ENCODE results near the gene MEIKIN. TPM values are rescaled to one million over a fixed set of nuclear protein-coding genes. Genes with fewer than 3 reads are reported as not detected.

MEIKIN gene
- total RNA-seq, 1 experiment from 2014 or later = not detected

DNA sequence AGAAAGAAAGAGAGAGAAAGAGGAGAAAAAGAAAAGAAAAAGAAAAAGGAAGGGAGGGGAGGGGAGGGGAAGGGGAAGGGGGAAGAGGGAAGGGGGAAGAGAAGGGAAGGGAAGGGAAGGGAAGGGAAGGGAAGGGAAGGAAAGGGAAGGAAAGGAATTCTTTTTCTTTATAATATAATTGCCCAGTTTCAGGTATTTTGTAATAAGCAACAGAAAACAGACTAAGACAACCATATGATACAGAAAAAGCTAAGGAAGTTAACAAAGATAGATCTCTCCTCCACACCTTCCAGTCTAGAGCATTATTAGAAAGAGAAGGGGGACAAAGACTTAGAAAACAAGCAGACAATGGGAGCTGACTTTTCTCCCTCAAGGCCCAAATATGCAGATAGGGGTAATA is 31.0 kb downstream of the MEIKIN start:
- intact Hi-C loops (cut with micrococcal nuclease; ENCODE audit: unreplicated experiment) = no loop called here
- Histone ChIP-seq H3K4me3 (ENCODE audit: low read depth in 2 of 2, low read length in 2 of 2) (no peak overlapping the region), H3K27me3 (ENCODE audit: control insufficient read depth, insufficient read depth, low read length) (peaks cover 17% of the 10 kb centered on the region; the same call in 1 of the 2 replicates), H3K27ac (ENCODE audit: low read length) (no peak overlapping the region), H3K36me3 (ENCODE audit: control insufficient read depth, insufficient read depth, low read length) (no peaks in the 10 kb centered on the region), H3K4me1 (ENCODE audit: control insufficient read depth, insufficient read depth, low read length) (no peaks in the 10 kb centered on the region), H3K9me3 (ENCODE audit: control insufficient read depth, insufficient read depth, low read depth, low read length) (no peaks in the 10 kb centered on the region)
- TF ChIP-seq SIN3A (IDR thresholded peaks at IDR 0.05; ENCODE audit: borderline replicate concordance, insufficient read depth, low read depth, low read length) (no peak), TCF7L2 (IDR thresholded peaks at IDR 0.05; ENCODE audit: low read depth, low read length) (no peak)
- in situ Hi-C loops (cut with HindIII; ENCODE audit: low pct_unique_long_range_greater_than_20kb, low sequenced_read_pairs) = no loop called here
- ATAC-seq = no peak
- BruUV-seq (replicated peaks) = no TSS peak
- CTCF ChIA-PET = interaction anchor here (0.5 kb wide), 1 partner anchor 496 kb away, joined by 4 read pairs; no protein-coding TSS in a partner anchor
- no peak for DNase-seq (ENCODE audit: low read depth, low spot score)
- POLR2A ChIA-PET = no interaction called here

DNA sequence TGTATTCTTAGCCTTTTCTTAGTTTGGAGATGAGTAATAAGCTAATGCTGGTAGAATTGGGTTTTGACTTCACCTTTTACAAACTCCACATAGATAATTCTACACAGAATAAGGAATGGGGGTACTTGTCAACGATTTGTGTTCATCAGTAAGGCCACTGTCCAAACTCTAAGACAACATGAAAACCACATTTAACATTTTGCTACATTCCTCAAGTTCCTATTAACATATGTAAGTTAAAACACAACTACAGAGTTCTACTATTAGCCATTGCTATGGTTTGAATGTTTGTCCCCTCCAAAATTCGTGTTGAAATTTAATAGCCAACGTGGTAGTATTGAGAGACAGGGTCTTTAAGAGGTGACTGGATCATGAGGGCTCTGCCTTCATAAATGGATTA is 31.9 kb downstream of the MEIKIN start:
- no peak for DNase-seq (ENCODE audit: low read depth, low spot score)
- Histone ChIP-seq H3K9me3 (ENCODE audit: control insufficient read depth, insufficient read depth, low read depth, low read length) (no peaks in the 10 kb centered on the region), H3K27me3 (ENCODE audit: control insufficient read depth, insufficient read depth, low read length) (peaks cover 17% of the 10 kb centered on the region; the same call in 1 of the 2 replicates), H3K36me3 (ENCODE audit: control insufficient read depth, insufficient read depth, low read length) (no peaks in the 10 kb centered on the region), H3K4me1 (ENCODE audit: control insufficient read depth, insufficient read depth, low read length) (no peaks in the 10 kb centered on the region), H3K4me3 (ENCODE audit: low read depth in 2 of 2, low read length in 2 of 2) (no peak overlapping the region), H3K27ac (ENCODE audit: low read length) (no peak overlapping the region)
- intact Hi-C loops (cut with micrococcal nuclease; ENCODE audit: unreplicated experiment) (no loop called here), in situ Hi-C loops (cut with HindIII; ENCODE audit: low pct_unique_long_range_greater_than_20kb, low sequenced_read_pairs) (no loop called here)
- CTCF ChIA-PET = no interaction called here
- no peak for ATAC-seq
- no TSS peak for BruUV-seq (replicated peaks)
- TF ChIP-seq POLR2AphosphoS5 (IDR thresholded peaks at IDR 0.05; ENCODE audit: low read depth, low read length) (no peak), TCF7L2 (IDR thresholded peaks at IDR 0.05; ENCODE audit: low read depth, low read length) (no peak), SIN3A (IDR thresholded peaks at IDR 0.05; ENCODE audit: borderline replicate concordance, insufficient read depth, low read depth, low read length) (no peak)
- TF ChIP-seq, protein P1, sequence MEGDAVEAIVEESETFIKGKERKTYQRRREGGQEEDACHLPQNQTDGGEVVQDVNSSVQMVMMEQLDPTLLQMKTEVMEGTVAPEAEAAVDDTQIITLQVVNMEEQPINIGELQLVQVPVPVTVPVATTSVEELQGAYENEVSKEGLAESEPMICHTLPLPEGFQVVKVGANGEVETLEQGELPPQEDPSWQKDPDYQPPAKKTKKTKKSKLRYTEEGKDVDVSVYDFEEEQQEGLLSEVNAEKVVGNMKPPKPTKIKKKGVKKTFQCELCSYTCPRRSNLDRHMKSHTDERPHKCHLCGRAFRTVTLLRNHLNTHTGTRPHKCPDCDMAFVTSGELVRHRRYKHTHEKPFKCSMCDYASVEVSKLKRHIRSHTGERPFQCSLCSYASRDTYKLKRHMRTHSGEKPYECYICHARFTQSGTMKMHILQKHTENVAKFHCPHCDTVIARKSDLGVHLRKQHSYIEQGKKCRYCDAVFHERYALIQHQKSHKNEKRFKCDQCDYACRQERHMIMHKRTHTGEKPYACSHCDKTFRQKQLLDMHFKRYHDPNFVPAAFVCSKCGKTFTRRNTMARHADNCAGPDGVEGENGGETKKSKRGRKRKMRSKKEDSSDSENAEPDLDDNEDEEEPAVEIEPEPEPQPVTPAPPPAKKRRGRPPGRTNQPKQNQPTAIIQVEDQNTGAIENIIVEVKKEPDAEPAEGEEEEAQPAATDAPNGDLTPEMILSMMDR (IDR thresholded peaks at IDR 0.05) = no peak
- TF ChIP-seq, protein P2, sequence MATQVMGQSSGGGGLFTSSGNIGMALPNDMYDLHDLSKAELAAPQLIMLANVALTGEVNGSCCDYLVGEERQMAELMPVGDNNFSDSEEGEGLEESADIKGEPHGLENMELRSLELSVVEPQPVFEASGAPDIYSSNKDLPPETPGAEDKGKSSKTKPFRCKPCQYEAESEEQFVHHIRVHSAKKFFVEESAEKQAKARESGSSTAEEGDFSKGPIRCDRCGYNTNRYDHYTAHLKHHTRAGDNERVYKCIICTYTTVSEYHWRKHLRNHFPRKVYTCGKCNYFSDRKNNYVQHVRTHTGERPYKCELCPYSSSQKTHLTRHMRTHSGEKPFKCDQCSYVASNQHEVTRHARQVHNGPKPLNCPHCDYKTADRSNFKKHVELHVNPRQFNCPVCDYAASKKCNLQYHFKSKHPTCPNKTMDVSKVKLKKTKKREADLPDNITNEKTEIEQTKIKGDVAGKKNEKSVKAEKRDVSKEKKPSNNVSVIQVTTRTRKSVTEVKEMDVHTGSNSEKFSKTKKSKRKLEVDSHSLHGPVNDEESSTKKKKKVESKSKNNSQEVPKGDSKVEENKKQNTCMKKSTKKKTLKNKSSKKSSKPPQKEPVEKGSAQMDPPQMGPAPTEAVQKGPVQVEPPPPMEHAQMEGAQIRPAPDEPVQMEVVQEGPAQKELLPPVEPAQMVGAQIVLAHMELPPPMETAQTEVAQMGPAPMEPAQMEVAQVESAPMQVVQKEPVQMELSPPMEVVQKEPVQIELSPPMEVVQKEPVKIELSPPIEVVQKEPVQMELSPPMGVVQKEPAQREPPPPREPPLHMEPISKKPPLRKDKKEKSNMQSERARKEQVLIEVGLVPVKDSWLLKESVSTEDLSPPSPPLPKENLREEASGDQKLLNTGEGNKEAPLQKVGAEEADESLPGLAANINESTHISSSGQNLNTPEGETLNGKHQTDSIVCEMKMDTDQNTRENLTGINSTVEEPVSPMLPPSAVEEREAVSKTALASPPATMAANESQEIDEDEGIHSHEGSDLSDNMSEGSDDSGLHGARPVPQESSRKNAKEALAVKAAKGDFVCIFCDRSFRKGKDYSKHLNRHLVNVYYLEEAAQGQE (IDR thresholded peaks at IDR 0.05; ENCODE audit: insufficient read depth in 1 of 2, low read depth in 2 of 2, low read length in 1 of 2) = no peak
- POLR2A ChIA-PET = interaction anchor here (0.6 kb wide), 1 partner anchor 14 kb away, joined by 6 read pairs; no protein-coding TSS in a partner anchor

DNA sequence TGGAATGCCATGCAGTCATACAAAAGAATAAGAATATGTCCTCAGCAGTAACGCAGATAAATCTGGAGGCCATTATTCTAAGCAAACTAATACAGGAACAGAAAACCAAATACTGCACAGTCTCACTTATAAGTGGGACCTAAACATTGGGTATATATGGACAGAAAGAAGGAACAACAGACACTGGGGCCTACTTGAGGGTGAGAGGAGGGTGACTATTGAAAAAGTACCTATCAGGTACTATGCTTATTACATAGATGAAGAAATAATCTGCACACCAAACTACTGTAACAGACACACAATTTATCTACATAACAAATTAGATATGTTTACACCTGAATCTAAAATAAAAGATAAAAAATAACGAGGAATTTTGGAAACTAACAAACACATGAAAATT is 38.8 kb downstream of the MEIKIN start:
- Histone ChIP-seq H3K4me3 (ENCODE audit: low read depth in 2 of 2, low read length in 2 of 2) (no peak overlapping the region), H3K27ac (ENCODE audit: low read length) (no peak overlapping the region), H3K36me3 (ENCODE audit: control insufficient read depth, insufficient read depth, low read length) (no peaks in the 10 kb centered on the region), H3K27me3 (ENCODE audit: control insufficient read depth, insufficient read depth, low read length) (peaks cover 4% of the 10 kb centered on the region; the same call in 1 of the 2 replicates), H3K4me1 (ENCODE audit: control insufficient read depth, insufficient read depth, low read length) (no peaks in the 10 kb centered on the region), H3K9me3 (ENCODE audit: control insufficient read depth, insufficient read depth, low read depth, low read length) (no peaks in the 10 kb centered on the region)
- ChIA-PET POLR2A (no interaction called here), CTCF (no interaction called here)
- in situ Hi-C loops (cut with HindIII; ENCODE audit: low pct_unique_long_range_greater_than_20kb, low sequenced_read_pairs) = no loop called here
- intact Hi-C loops (cut with micrococcal nuclease; ENCODE audit: unreplicated experiment) = no loop called here
- ATAC-seq = no peak
- no TSS peak for BruUV-seq (replicated peaks)
- TF ChIP-seq POLR2AphosphoS5 (IDR thresholded peaks at IDR 0.05; ENCODE audit: low read depth, low read length) (no peak), SIN3A (IDR thresholded peaks at IDR 0.05; ENCODE audit: borderline replicate concordance, insufficient read depth, low read depth, low read length) (no peak), TCF7L2 (IDR thresholded peaks at IDR 0.05; ENCODE audit: low read depth, low read length) (no peak)
- TF ChIP-seq, protein P2 (IDR thresholded peaks at IDR 0.05; ENCODE audit: insufficient read depth in 1 of 2, low read depth in 2 of 2, low read length in 1 of 2) = no peak
- TF ChIP-seq, protein P1 (IDR thresholded peaks at IDR 0.05) = no peak
- DNase-seq (ENCODE audit: low read depth, low spot score) = no peak

Data from Panc1 (cell line).